H1 (cell line): ENCODE data around the gene LYRM7. TPM values are rescaled to one million over a fixed set of nuclear protein-coding genes. Genes with fewer than 3 reads are reported as not detected.

Experiments
- CTCF ChIA-PET: fragments of 300-600 bp; sonication (Branson Sonifier 250); formaldehyde crosslinking; loops from one replicate; lab custom pipeline; 2021; ENCODE audit not compliant: partially characterized antibody; lab: Charles Lee
- POLR2A ChIA-PET: fragments of 300-600 bp; sonication (Branson Sonifier 250); formaldehyde crosslinking; loops from one replicate; lab custom pipeline; 2021; ENCODE audit warnings: inconsistent platforms; ENCODE audit not compliant: partially characterized antibody; lab: Charles Lee
- DNase-seq, 2 experiments: peaks; one replicate each; pipeline versions ENCODE4 v3.0.0 to v3.0.0-alpha.2; 2010 to 2022; ENCODE audit warnings: low spot score in 2 of 2, low read depth in 1 of 2, mixed read lengths in 1 of 2
- FAIRE-seq: peaks from 2 replicates; lab custom pipeline; 2011; peaks lifted over from hg19 to GRCh38; lab: Jason Lieb, UNC
- H2AFZ ChIP-seq: 2 replicates; pipeline ENCODE4 v1.8.1; 2012; ENCODE audit warnings: low read length, inconsistent platforms
- H2AK5ac ChIP-seq: 2 replicates; pipeline ENCODE4 v1.6.1; 2013; ENCODE audit warnings: low read depth, low read length
- H2BK120ac ChIP-seq: replicated peaks from 2 replicates; pipeline ENCODE3; 2013; ENCODE audit warnings: low read depth, low read length, inconsistent platforms
- H2BK12ac ChIP-seq: 2 replicates; pipeline ENCODE4 v1.6.1; 2013; ENCODE audit warnings: low read depth, low read length
- H2BK15ac ChIP-seq: 2 replicates; pipeline ENCODE4 v1.6.1; 2013; ENCODE audit warnings: low read length
- H2BK20ac ChIP-seq: 2 replicates; pipeline ENCODE4 v1.6.1; 2013; ENCODE audit warnings: low read length
- H2BK5ac ChIP-seq: 2 replicates; pipeline ENCODE4 v1.6.1; 2013; ENCODE audit warnings: low read depth, low read length
- H3K14ac ChIP-seq: 2 replicates; pipeline ENCODE4 v1.6.1; 2013; ENCODE audit warnings: inconsistent platforms; ENCODE audit not compliant: insufficient read length
- H3K18ac ChIP-seq: 2 replicates; pipeline ENCODE4 v1.6.1; 2013; ENCODE audit warnings: low read length; ENCODE audit errors: extremely low read depth
- H3K23ac ChIP-seq: 2 replicates; pipeline ENCODE4 v1.6.1; 2013; ENCODE audit warnings: inconsistent platforms; ENCODE audit not compliant: insufficient read length
- H3K23me2 ChIP-seq: 2 replicates; pipeline ENCODE4 v1.6.1; 2013; ENCODE audit warnings: low read depth, low read length
- H3K27ac ChIP-seq: 2 replicates; pipeline ENCODE4 v1.6.1; 2011; ENCODE audit warnings: low read depth, low read length, inconsistent platforms
- H3K27me3 ChIP-seq, 4 experiments: replicated peaks in 1 of 4; 1 replicate in 1 of 4; 2 replicates in 3 of 4; pipeline versions ENCODE4 v1.6.1 to v1.8.1; 2011 to 2013; ENCODE audit warnings: low read length in 3 of 4, mild to moderate bottlenecking in 3 of 4, inconsistent platforms in 2 of 4, mixed read lengths in 2 of 4, moderate library complexity in 1 of 4; ENCODE audit not compliant: control insufficient read depth in 3 of 4, insufficient read depth in 3 of 4; ENCODE audit errors: extremely low read depth in 1 of 4
- H3K36me3 ChIP-seq, 4 experiments: 2 replicates each; pipeline versions ENCODE4 v1.6.1 to v1.8.1; 2011 to 2013; ENCODE audit warnings: mild to moderate bottlenecking in 4 of 4, low read length in 3 of 4, moderate library complexity in 2 of 4, control low read depth in 1 of 4, inconsistent platforms in 1 of 4; ENCODE audit not compliant: insufficient read depth in 4 of 4, control insufficient read depth in 2 of 4
- H3K4ac ChIP-seq: replicated peaks from 2 replicates; pipeline ENCODE3; 2013; ENCODE audit warnings: low read length, low read depth, mixed read lengths, inconsistent platforms; ENCODE audit not compliant: insufficient read length
- H3K4me1 ChIP-seq, 4 experiments: replicated peaks in 1 of 4; 1 replicate in 1 of 4; 2 replicates in 3 of 4; pipeline versions ENCODE4 v1.6.1 to v1.8.1; 2011 to 2013; ENCODE audit warnings: low read length in 3 of 4, inconsistent platforms in 2 of 4, mixed read lengths in 1 of 4; ENCODE audit not compliant: insufficient read depth in 4 of 4, control insufficient read depth in 3 of 4
- H3K4me2 ChIP-seq, 2 experiments: 2 replicates each; pipeline versions ENCODE4 v1.6.1 to v1.8.1; 2011 to 2013; ENCODE audit warnings: low read depth in 2 of 2, low read length in 2 of 2, control low read depth in 1 of 2, inconsistent platforms in 1 of 2, mild to moderate bottlenecking in 1 of 2; ENCODE audit not compliant: insufficient read depth in 1 of 2
- H3K4me3 ChIP-seq, 4 experiments: fragments of 200-600, 300-600 bp in 1 of 4; sonication (generic), shearing (Covaris generic), sonication (Bioruptor Twin) in 1 of 4; 2 replicates each; pipeline versions ENCODE4 v1.5.1 to v1.8.1; 2011 to 2016; ENCODE audit warnings: low read length in 4 of 4, low read depth in 3 of 4, control low read depth in 2 of 4, inconsistent platforms in 2 of 4, mild to moderate bottlenecking in 2 of 4, mixed read lengths in 1 of 4, moderate library complexity in 1 of 4; ENCODE audit not compliant: insufficient read depth in 2 of 4; ENCODE audit errors: extremely low read depth in 1 of 4
- H3K56ac ChIP-seq: replicated peaks from 2 replicates; pipeline ENCODE3; 2013; ENCODE audit warnings: low read depth, mild to moderate bottlenecking, mixed read lengths, low read length, inconsistent platforms; ENCODE audit not compliant: insufficient read length
- H3K79me1 ChIP-seq: 2 replicates; pipeline ENCODE4 v1.6.1; 2013; ENCODE audit warnings: low read depth, low read length, control low read depth
- H3K79me2 ChIP-seq, 2 experiments: 2 replicates each; pipeline versions ENCODE4 v1.6.1 to v1.8.1; 2012 to 2013; ENCODE audit warnings: low read length in 2 of 2, mild to moderate bottlenecking in 2 of 2, inconsistent platforms in 1 of 2; ENCODE audit not compliant: insufficient read depth in 2 of 2, control insufficient read depth in 1 of 2
- H3K9ac ChIP-seq, 4 experiments: replicated peaks in 1 of 4; 1 replicate in 1 of 4; 2 replicates in 3 of 4; pipeline versions ENCODE4 v1.6.1 to v1.8.1; 2011 to 2013; ENCODE audit warnings: low read depth in 3 of 4, low read length in 3 of 4, control low read depth in 2 of 4, mild to moderate bottlenecking in 2 of 4, moderate library complexity in 2 of 4, inconsistent platforms in 1 of 4; ENCODE audit errors: extremely low read depth in 1 of 4
- H3K9me3 ChIP-seq, 2 experiments: 2 replicates each; pipeline versions ENCODE4 v1.6.1 to v1.8.1; 2012 to 2013; ENCODE audit warnings: mild to moderate bottlenecking in 2 of 2, moderate library complexity in 2 of 2, control low read depth in 1 of 2, inconsistent platforms in 1 of 2, low read depth in 1 of 2, low read length in 1 of 2, mixed read lengths in 1 of 2; ENCODE audit not compliant: insufficient read depth in 2 of 2
- H4K20me1 ChIP-seq, 2 experiments: replicated peaks in 1 of 2; 2 replicates each; pipeline versions ENCODE3 to v1.8.1; 2011 to 2013; ENCODE audit warnings: inconsistent platforms in 2 of 2, low read length in 2 of 2, mild to moderate bottlenecking in 1 of 2; ENCODE audit not compliant: insufficient read depth in 2 of 2, control insufficient read depth in 1 of 2
- H4K5ac ChIP-seq: 2 replicates; pipeline ENCODE4 v1.6.1; 2013; ENCODE audit warnings: low read length, low read depth, mixed read lengths, inconsistent platforms; ENCODE audit not compliant: insufficient read length
- H4K8ac ChIP-seq: 2 replicates; pipeline ENCODE4 v1.8.0; 2013; ENCODE audit warnings: mild to moderate bottlenecking, moderate library complexity, low read length, inconsistent platforms; ENCODE audit not compliant: insufficient read depth; ENCODE audit errors: extremely low read depth
- H4K91ac ChIP-seq: replicated peaks from 2 replicates; pipeline ENCODE3; 2013; ENCODE audit warnings: low read length, mixed read lengths, inconsistent platforms; ENCODE audit not compliant: insufficient read length
- ASH2L ChIP-seq: fragments of 200-600, 300-600 bp; sonication (generic); IDR thresholded peaks from one replicate; pipeline ENCODE4 v1.7.1; 2017; ENCODE audit warnings: low read length
- BACH1 ChIP-seq: IDR thresholded peaks from 2 replicates; pipeline ENCODE4 v1.6.1; 2012; ENCODE audit warnings: low read length, improper control_type of control experiment
- BRCA1 ChIP-seq: IDR thresholded peaks from 2 replicates; pipeline ENCODE4 v1.6.1; 2012; ENCODE audit warnings: low read depth, low read length, improper control_type of control experiment
- CHD2 ChIP-seq: IDR thresholded peaks from 2 replicates; pipeline ENCODE4 v1.6.1; 2012; ENCODE audit warnings: low read length, improper control_type of control experiment
- CREB1 ChIP-seq: IDR thresholded peaks from 2 replicates; pipeline ENCODE4 v1.6.1; 2012; ENCODE audit warnings: inconsistent platforms
- KDM1A ChIP-seq: fragments of 200-600, 300-600 bp; sonication (generic); IDR thresholded peaks from 2 replicates; pipeline ENCODE4 v1.7.1; 2016; ENCODE audit warnings: mild to moderate bottlenecking, low read length, borderline replicate concordance
- NRF1 ChIP-seq: IDR thresholded peaks from 2 replicates; pipeline ENCODE4 v1.6.1; 2011; ENCODE audit warnings: mild to moderate bottlenecking, low read depth, low read length, improper control_type of control experiment
- RAD21 ChIP-seq, 2 experiments: IDR thresholded peaks in 1 of 2; conservative IDR thresholded peaks in 1 of 2; 2 replicates each; pipeline ENCODE4 v1.6.1; 2011; ENCODE audit warnings: low read depth in 2 of 2, low read length in 2 of 2, improper control_type of control experiment in 1 of 2, inconsistent platforms in 1 of 2, mild to moderate bottlenecking in 1 of 2, moderate library complexity in 1 of 2
- RBBP5 ChIP-seq: IDR thresholded peaks from 2 replicates; pipeline ENCODE4 v1.7.1; 2012; ENCODE audit warnings: low read depth, mild to moderate bottlenecking, inconsistent platforms, low read length, moderate library complexity, borderline replicate concordance
- TAF1 ChIP-seq: IDR thresholded peaks from 2 replicates; pipeline ENCODE4 v1.6.1; 2011; ENCODE audit warnings: mild to moderate bottlenecking, low read depth, low read length
- WGBS, 2 experiments: shearing (Covaris generic) in 1 of 2; methylation state at CpG; one replicate each; pipeline versions ENCODE4 v1.1.6 to v1.1.7; 2013 to 2015; ENCODE audit warnings: low lambda C conversion rate in 2 of 2, mixed read lengths in 2 of 2, inconsistent platforms in 1 of 2, low coverage in 1 of 2, missing lambda C conversion rate in 1 of 2; ENCODE audit not compliant: insufficient replicate concordance in 2 of 2, insufficient coverage in 1 of 2, insufficient read length in 1 of 2; ENCODE audit errors: extremely low coverage in 1 of 2, missing lambda C conversion rate in 1 of 2; 5-methylcytosine and 5-hydroxymethylcytosine counted together
- polyA plus RNA-seq, 7 experiments: library from polyadenylated mRNA; depleted of rRNA in 3 of 7; stranded (reverse) in 5 of 7; unstranded in 2 of 7; fragments of >200 nt in 5 of 7; fragments of 200-250 nt in 2 of 7; gene quantifications; 1 replicate in 5 of 7; 2 replicates in 1 of 7; 4 replicates in 1 of 7; pipeline versions ENCODE4 v1.2.1 to v1.2.3, GENCODE V29; 2011 to 2013; ENCODE audit warnings: missing spikeins in 2 of 7, mixed read lengths in 2 of 7
- total RNA-seq: library from RNA; stranded (reverse); fragmentation: NEBNext Ultra II Directional; extraction: Animal tissue kit (Norgen Biotek cat#: 25700); gene quantifications from 2 replicates; pipeline ENCODE4 v1.2.1, GENCODE V29; 2021

The LYRM7 gene
- total and polyA plus RNA-seq, 2 of the 8 experiments (the other 6 are each of a cell fraction or from before 2014, with no cell fraction given): 1.9 to 12.6 TPM

GRCh38 chr5:131239686-131240085 is 68.9 kb downstream of the LYRM7 start:
- no peak overlapping the region for H4K91ac ChIP-seq
- H2AK5ac ChIP-seq: no peak overlapping the region
- H2BK12ac ChIP-seq: no peak overlapping the region
- POLR2A ChIA-PET: no interaction called here
- no peaks in the 10 kb centered on the region for H3K79me2 ChIP-seq
- no peak overlapping the region for H2BK20ac ChIP-seq
- no peak overlapping the region for H2BK120ac ChIP-seq
- 100% methylated on average over 1 of the region's 1 CpG; no CpG with 5 or more reads in 1 of the 2 experiments for WGBS, 2 experiments
- H3K27ac ChIP-seq: no peak overlapping the region
- H4K20me1 ChIP-seq: no peaks in the 10 kb centered on the region
- no peak overlapping the region for H2AFZ ChIP-seq
- CTCF ChIA-PET: no interaction called here
- no peak overlapping the region for H3K4me2 ChIP-seq
- DNase-seq (no peak), FAIRE-seq (no peak)
- H3K4me1 ChIP-seq: no peaks in the 10 kb centered on the region
- no peaks in the 10 kb centered on the region for H3K79me1 ChIP-seq
- H3K4ac ChIP-seq: no peak overlapping the region
- TF ChIP-seq CREB1 (no peak), RAD21 (IDR thresholded peaks at IDR 0.05 in 1 of 2, conservative IDR thresholded peaks at IDR 0.05 in 1 of 2; ENCODE audit: low read depth in 2 of 2, low read length in 2 of 2) (no peak), KDM1A (no peak), ASH2L (no peak), RBBP5 (no peak), BRCA1 (no peak), TAF1 (no peak), BACH1 (no peak), NRF1 (no peak), CHD2 (no peak)
- no peaks in the 10 kb centered on the region for H3K9me3 ChIP-seq
- H3K4me3 ChIP-seq: no peak overlapping the region
- H2BK15ac ChIP-seq: no peak overlapping the region
- no peak overlapping the region for H2BK5ac ChIP-seq
- no peak overlapping the region for H3K14ac ChIP-seq
- no peaks in the 10 kb centered on the region for H3K23me2 ChIP-seq
- no peak overlapping the region for H3K56ac ChIP-seq
- no peak overlapping the region for H4K5ac ChIP-seq
- H3K18ac ChIP-seq: no peak overlapping the region
- H3K27me3 ChIP-seq: no peaks in the 10 kb centered on the region
- H4K8ac ChIP-seq: no peak overlapping the region
- H3K36me3 ChIP-seq: no peaks in the 10 kb centered on the region
- no peak overlapping the region for H3K23ac ChIP-seq
- no peak overlapping the region for H3K9ac ChIP-seq
